ENCODE results near the gene DNAH1. TPM values are rescaled to one million over a fixed set of nuclear protein-coding genes. Genes with fewer than 3 reads are reported as not detected.

The DNAH1 gene
- total RNA-seq, 1 donor = 8.7 TPM

DNA sequence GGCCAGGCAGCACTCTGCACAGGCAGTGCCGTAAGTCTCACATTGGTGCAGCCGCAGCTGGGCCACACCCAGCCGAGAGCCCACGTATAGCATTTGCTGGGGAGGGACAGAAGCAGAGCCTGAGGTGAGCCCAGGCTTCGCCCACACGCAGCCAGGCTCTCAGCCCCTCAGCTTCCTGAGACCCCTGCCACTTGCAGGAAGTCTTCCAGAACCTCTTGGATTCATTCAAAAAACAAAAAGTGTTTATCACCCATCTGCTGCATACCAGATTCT, 121.9 kb downstream of the DNAH1 start:
- no peak for DNase-seq (ENCODE audit: insufficient read length, low spot score, missing footprints)
- Histone ChIP-seq H3K4me2 (ENCODE audit: insufficient read depth, low read length) (no peak overlapping the region), H3K4me1 (ENCODE audit: insufficient read depth, low read length) (no peaks in the 10 kb centered on the region), H4K20me1 (ENCODE audit: insufficient read depth, low read length) (no peaks in the 10 kb centered on the region), H3K79me2 (ENCODE audit: insufficient read depth, low read length) (no peaks in the 10 kb centered on the region), H3K27me3 (ENCODE audit: insufficient read depth, low read length) (peaks cover 10% of the 10 kb centered on the region), H3K27ac (ENCODE audit: low read depth, low read length) (no peak overlapping the region), H3K4me3 (ENCODE audit: insufficient read depth, low read length) (no peak overlapping the region), H3K36me3 (ENCODE audit: insufficient read depth, low read length) (no peaks in the 10 kb centered on the region), H2AFZ (ENCODE audit: low read length) (no peak overlapping the region), H3K9me3 (ENCODE audit: low read depth, low read length) (no peaks in the 10 kb centered on the region)
- TF ChIP-seq CTCF (IDR thresholded peaks at IDR 0.05; ENCODE audit: extremely low read depth, low read depth, low read length) = no peak

DNA sequence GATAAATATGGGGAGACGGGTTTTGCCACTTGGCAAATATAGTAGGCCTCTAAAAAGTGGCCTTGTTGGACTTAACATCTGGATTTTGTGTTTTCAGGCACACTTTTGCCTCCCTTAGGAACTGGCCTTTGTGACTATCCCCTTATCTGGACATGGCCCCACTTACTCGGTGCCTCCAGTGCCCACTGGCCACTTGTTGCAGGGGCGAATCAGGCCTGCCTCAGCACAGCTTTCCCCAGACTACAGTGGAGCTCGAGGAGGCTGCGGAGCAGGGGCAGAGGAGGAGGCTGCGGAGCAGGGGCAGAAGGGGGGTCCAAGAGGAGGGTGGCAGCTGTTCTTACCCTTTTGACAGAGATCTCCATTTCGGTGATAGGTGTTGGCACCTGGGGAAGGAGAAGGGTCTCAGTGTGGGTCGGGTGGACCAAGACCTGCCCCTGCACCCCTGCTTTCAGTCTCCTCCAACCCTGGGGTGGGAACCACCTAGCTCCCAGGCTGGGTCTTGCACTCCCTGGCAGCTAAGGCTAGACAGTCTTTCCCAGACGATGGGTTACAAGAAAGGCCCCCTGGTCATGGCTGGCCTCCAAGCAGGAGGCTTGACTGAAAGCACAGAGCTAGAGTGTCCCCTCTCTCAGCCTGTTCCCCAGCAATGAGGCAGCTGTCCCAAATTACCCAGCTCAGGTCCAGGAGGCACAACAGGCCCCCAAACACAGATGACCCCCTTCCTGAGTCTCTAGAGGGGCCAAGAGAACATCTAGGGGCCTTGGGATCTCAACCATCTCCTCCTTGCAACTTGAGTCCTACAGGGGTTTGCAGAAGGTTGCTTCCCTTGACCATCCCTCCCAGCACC, 122.7 kb downstream of the DNAH1 start:
- Histone ChIP-seq H3K4me3 (ENCODE audit: insufficient read depth, low read length) (no peak overlapping the region), H3K4me1 (ENCODE audit: insufficient read depth, low read length) (no peaks in the 10 kb centered on the region), H3K79me2 (ENCODE audit: insufficient read depth, low read length) (no peaks in the 10 kb centered on the region), H3K4me2 (ENCODE audit: insufficient read depth, low read length) (no peak overlapping the region), H2AFZ (ENCODE audit: low read length) (no peak overlapping the region), H3K9me3 (ENCODE audit: low read depth, low read length) (no peaks in the 10 kb centered on the region), H3K27ac (ENCODE audit: low read depth, low read length) (no peak overlapping the region), H3K36me3 (ENCODE audit: insufficient read depth, low read length) (no peaks in the 10 kb centered on the region), H3K27me3 (ENCODE audit: insufficient read depth, low read length) (peaks cover 9% of the 10 kb centered on the region), H4K20me1 (ENCODE audit: insufficient read depth, low read length) (no peaks in the 10 kb centered on the region)
- TF ChIP-seq CTCF (IDR thresholded peaks at IDR 0.05; ENCODE audit: extremely low read depth, low read depth, low read length) = no peak
- DNase-seq (ENCODE audit: insufficient read length, low spot score, missing footprints) = peak; percentile 83

- H3K36me3 ChIP-seq (ENCODE audit: insufficient read depth, low read length) = no peaks in the 10 kb centered on the region
- peaks cover 2% of the 10 kb centered on the region for H3K27me3 ChIP-seq (ENCODE audit: insufficient read depth, low read length)
- no peaks in the 10 kb centered on the region for H3K79me2 ChIP-seq (ENCODE audit: insufficient read depth, low read length)
- TF ChIP-seq CTCF (IDR thresholded peaks at IDR 0.05; ENCODE audit: extremely low read depth, low read depth, low read length) = no peak
- no peak overlapping the region for H3K27ac ChIP-seq (ENCODE audit: low read depth, low read length)
- H3K4me1 ChIP-seq (ENCODE audit: insufficient read depth, low read length) = no peaks in the 10 kb centered on the region
- no peak for DNase-seq (ENCODE audit: insufficient read length, low spot score, missing footprints)
- H3K9me3 ChIP-seq (ENCODE audit: low read depth, low read length) = no peaks in the 10 kb centered on the region
- H3K4me3 ChIP-seq (ENCODE audit: insufficient read depth, low read length) = no peak overlapping the region
- H2AFZ ChIP-seq (ENCODE audit: low read length) = no peak overlapping the region
- H3K4me2 ChIP-seq (ENCODE audit: insufficient read depth, low read length) = no peak overlapping the region
- H4K20me1 ChIP-seq (ENCODE audit: insufficient read depth, low read length) = no peaks in the 10 kb centered on the region
Observed at GRCh38 chr3:52439426-52440248, 123.5 kb downstream of the DNAH1 start.

DNA sequence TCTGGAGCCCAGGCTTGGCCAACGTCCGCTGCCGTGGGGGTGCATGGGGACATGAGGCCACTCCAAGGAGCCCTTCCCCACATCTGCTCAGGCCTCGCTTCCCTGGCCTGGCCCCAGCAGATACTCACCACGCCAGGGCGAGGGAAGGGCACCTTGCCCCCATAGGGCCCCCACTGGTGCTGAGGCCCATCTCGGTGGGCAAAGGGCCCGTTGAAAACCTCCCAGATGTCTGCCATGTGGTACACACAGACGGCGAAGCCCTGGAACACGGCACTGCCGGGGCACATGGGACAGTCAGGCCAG, 124.1 kb downstream of the DNAH1 start:
- no peak overlapping the region for H2AFZ ChIP-seq (ENCODE audit: low read length)
- H3K27ac ChIP-seq (ENCODE audit: low read depth, low read length) = no peak overlapping the region
- H3K4me2 ChIP-seq (ENCODE audit: insufficient read depth, low read length) = no peak overlapping the region
- H3K4me3 ChIP-seq (ENCODE audit: insufficient read depth, low read length) = no peak overlapping the region
- DNase-seq (ENCODE audit: insufficient read length, low spot score, missing footprints) = no peak
- no peaks in the 10 kb centered on the region for H3K9me3 ChIP-seq (ENCODE audit: low read depth, low read length)
- H4K20me1 ChIP-seq (ENCODE audit: insufficient read depth, low read length) = no peaks in the 10 kb centered on the region
- no peaks in the 10 kb centered on the region for H3K36me3 ChIP-seq (ENCODE audit: insufficient read depth, low read length)
- H3K4me1 ChIP-seq (ENCODE audit: insufficient read depth, low read length) = no peaks in the 10 kb centered on the region
- no peaks in the 10 kb centered on the region for H3K27me3 ChIP-seq (ENCODE audit: insufficient read depth, low read length)
- no peak for TF ChIP-seq CTCF (IDR thresholded peaks at IDR 0.05; ENCODE audit: extremely low read depth, low read depth, low read length)
- no peaks in the 10 kb centered on the region for H3K79me2 ChIP-seq (ENCODE audit: insufficient read depth, low read length)
